Lower leg skin (tissue), 4 donors: Measurements from ENCODE around the gene LPA. TPM values are rescaled to one million over a fixed set of nuclear protein-coding genes. Genes with fewer than 3 reads are reported as not detected.
"Not testable (repeated sequence)": the region's sequence is repeated elsewhere in the genome, so short reads cannot be mapped to it uniquely, and the experiment has no call there.

Experiments
- DNase-seq, 2 donors: peaks; one replicate each; pipeline ENCODE4 v3.0.0-alpha.2; 2019; ENCODE audit warnings: low spot score in 2 of 2
- H3K4me3 ChIP-seq: fragments of 200-600 bp; sonication (generic); 2 replicates; pipeline ENCODE4 v1.5.1; 2017; ENCODE audit warnings: mild to moderate bottlenecking, low read depth; ENCODE audit not compliant: poor library complexity, severe bottlenecking
- CTCF ChIP-seq, 3 donors: fragments of 450-650 bp; IDR thresholded peaks; one replicate each; pipeline ENCODE4 v1.5.1; 2016; ENCODE audit warnings: antibody characterized with exemption in 3 of 3, mild to moderate bottlenecking in 3 of 3, moderate library complexity in 2 of 3
- POLR2A ChIP-seq, 2 donors: fragments of 450-650 bp; IDR thresholded peaks; one replicate each; pipeline ENCODE4 v1.6.1; 2016 to 2017; ENCODE audit warnings: antibody characterized with exemption in 2 of 2, mild to moderate bottlenecking in 1 of 2, moderate library complexity in 1 of 2
- WGBS, 2 donors: methylation state at CpG; one replicate each; pipeline ENCODE4 v1.1.5; 2018; 5-methylcytosine and 5-hydroxymethylcytosine counted together
- intact Hi-C: fragments of 100-400 bp; cut with DNase I; formaldehyde crosslinking; loops from one replicate; pipeline ENCODE4 v1.15.0; 2023; ENCODE audit warnings: low total_unique reads
- total RNA-seq, 4 donors: library from RNA; depleted of rRNA; stranded (reverse); fragments of >200 nt; gene quantifications; one replicate each; pipeline ENCODE4 v1.1.0, GENCODE V29; 2016

The LPA gene
- total RNA-seq, 4 donors from 2014 or later, result not detected

GRCh38 chr6:160692369-160692959 is 28.4 kb upstream of the LPA start:
- no peak overlapping the region for H3K4me3 ChIP-seq
- intact Hi-C loops, result no loop called here
- DNase-seq, result no peak
- no peak for TF ChIP-seq CTCF (IDR thresholded peaks at IDR 0.05)
- TF ChIP-seq POLR2A (IDR thresholded peaks at IDR 0.05), result no peak
- 92 to 93% methylated on average over 5 of the region's 5 CpGs for WGBS, 2 donors

GRCh38 chr6:160691617-160692016 is 27.5 kb upstream of the LPA start:
- 80 to 90% methylated on average over 5 of the region's 5 CpGs for WGBS, 2 donors
- DNase-seq, result no peak
- H3K4me3 ChIP-seq, result no peak overlapping the region
- TF ChIP-seq POLR2A (IDR thresholded peaks at IDR 0.05), result no peak
- TF ChIP-seq CTCF (IDR thresholded peaks at IDR 0.05), result no peak
- intact Hi-C loops, result no loop called here

- DNase-seq, result no peak
- intact Hi-C loops, result no loop called here
- WGBS, 2 donors, result 82 to 87% methylated on average over 9 of the region's 9 CpGs
- TF ChIP-seq POLR2A (IDR thresholded peaks at IDR 0.05), result no peak
- TF ChIP-seq CTCF (IDR thresholded peaks at IDR 0.05), result no peak
- H3K4me3 ChIP-seq, result no peak overlapping the region
These were observed 26.4 kb upstream of the LPA start for GRCh38 chr6:160690458-160690857.

- DNase-seq, result no peak
- intact Hi-C loops, result no loop called here
- no peak overlapping the region for H3K4me3 ChIP-seq
- TF ChIP-seq CTCF (IDR thresholded peaks at IDR 0.05), result no peak
- no peak for TF ChIP-seq POLR2A (IDR thresholded peaks at IDR 0.05)
- WGBS, 2 donors, result 79 to 84% methylated on average over 5 of the region's 5 CpGs
These were observed 21.8 kb upstream of the LPA start for GRCh38 chr6:160685762-160686450.

GRCh38 chr6:160685101-160685761 is 21.2 kb upstream of the LPA start:
- intact Hi-C loops, DNase-seq, H3K4me3 ChIP-seq: not testable (repeated sequence)
- WGBS, 2 donors, result 87 to 88% methylated on average over 30 to 31 of the region's 32 CpGs

GRCh38 chr6:160679402-160679769 is 15.3 kb upstream of the LPA start:
- TF ChIP-seq POLR2A (IDR thresholded peaks at IDR 0.05), result no peak
- TF ChIP-seq CTCF (IDR thresholded peaks at IDR 0.05), result no peak
- no peak overlapping the region for H3K4me3 ChIP-seq
- no peak for DNase-seq
- WGBS, 2 donors, result 6% methylated on average over 13 to 14 of the region's 14 CpGs
- intact Hi-C loops, result no loop called here
